Measurements from ENCODE around the gene AMER1. TPM values are rescaled to one million over a fixed set of nuclear protein-coding genes. Genes with fewer than 3 reads are reported as not detected.

The AMER1 gene
- polyA plus RNA-seq, 4 donors, result 1.1 to 4.9 (median 1.9) TPM

GRCh38 chrX:64191281-64192010 is 14.1 kb downstream of the AMER1 start:
- 87 to 96% (median 90%) methylated on average over 19 of the region's 19 CpGs for WGBS, 3 donors
- Histone ChIP-seq H3K27me3 (ENCODE audit: control insufficient read depth in 3 of 3, insufficient read depth in 3 of 3, low read length in 3 of 3) (no peaks in the 10 kb centered on the region), H3K36me3 (ENCODE audit: control insufficient read depth in 3 of 3, insufficient read depth in 2 of 3, low read depth in 1 of 3, low read length in 3 of 3) (peaks cover 0 to 36% (median 1%) of the 10 kb centered on the region in 3 donors), H3K27ac (ENCODE audit: low read depth in 1 of 3, low read length in 2 of 3) (no peak overlapping the region), H3K4me3 (ENCODE audit: low read depth in 1 of 3, low read length in 3 of 3) (no peak overlapping the region), H3K9me3 (ENCODE audit: control insufficient read depth in 2 of 2, insufficient read depth in 1 of 2, low read depth in 1 of 2, low read length in 1 of 2) (no peaks in the 10 kb centered on the region), H3K4me1 (ENCODE audit: control insufficient read depth in 3 of 3, insufficient read depth in 2 of 3, low read depth in 1 of 3, low read length in 2 of 3) (no peaks in the 10 kb centered on the region)
- FAIRE-seq (no peak), DNase-seq (no peak)

- Histone ChIP-seq H3K4me3 (ENCODE audit: low read depth in 1 of 3, low read length in 3 of 3) (no peak overlapping the region), H3K9me3 (ENCODE audit: control insufficient read depth in 2 of 2, insufficient read depth in 1 of 2, low read depth in 1 of 2, low read length in 1 of 2) (no peaks in the 10 kb centered on the region), H3K4me1 (ENCODE audit: control insufficient read depth in 3 of 3, insufficient read depth in 2 of 3, low read depth in 1 of 3, low read length in 2 of 3) (no peaks in the 10 kb centered on the region), H3K27ac (ENCODE audit: low read depth in 1 of 3, low read length in 2 of 3) (no peak overlapping the region), H3K27me3 (ENCODE audit: control insufficient read depth in 3 of 3, insufficient read depth in 3 of 3, low read length in 3 of 3) (no peaks in the 10 kb centered on the region), H3K36me3 (ENCODE audit: control insufficient read depth in 3 of 3, insufficient read depth in 2 of 3, low read depth in 1 of 3, low read length in 3 of 3) (peaks cover 0 to 36% (median 1%) of the 10 kb centered on the region in 3 donors)
- no peak for FAIRE-seq
- 70 to 91% (median 82%) methylated on average over 10 of the region's 10 CpGs for WGBS, 3 donors
- DNase-seq, result no peak
Observed at GRCh38 chrX:64190136-64190740, 15.3 kb downstream of the AMER1 start.

GRCh38 chrX:64188901-64189300 is 16.6 kb downstream of the AMER1 start:
- DNase-seq, result no peak
- Histone ChIP-seq H3K27me3 (ENCODE audit: control insufficient read depth in 3 of 3, insufficient read depth in 3 of 3, low read length in 3 of 3) (no peaks in the 10 kb centered on the region), H3K36me3 (ENCODE audit: control insufficient read depth in 3 of 3, insufficient read depth in 2 of 3, low read depth in 1 of 3, low read length in 3 of 3) (peaks cover 0 to 36% (median 1%) of the 10 kb centered on the region in 3 donors), H3K27ac (ENCODE audit: low read depth in 1 of 3, low read length in 2 of 3) (no peak overlapping the region), H3K9me3 (ENCODE audit: control insufficient read depth in 2 of 2, insufficient read depth in 1 of 2, low read depth in 1 of 2, low read length in 1 of 2) (no peaks in the 10 kb centered on the region), H3K4me1 (ENCODE audit: control insufficient read depth in 3 of 3, insufficient read depth in 2 of 3, low read depth in 1 of 3, low read length in 2 of 3) (no peaks in the 10 kb centered on the region), H3K4me3 (ENCODE audit: low read depth in 1 of 3, low read length in 3 of 3) (no peak overlapping the region)
- WGBS, 3 donors, result 90 to 98% (median 90%) methylated on average over 3 of the region's 3 CpGs
- no peak for FAIRE-seq

- H3K27ac ChIP-seq (ENCODE audit: low read depth in 1 of 3, low read length in 2 of 3), result no peak overlapping the region
- no peaks in the 10 kb centered on the region for H3K27me3 ChIP-seq (ENCODE audit: control insufficient read depth in 3 of 3, insufficient read depth in 3 of 3, low read length in 3 of 3)
- H3K36me3 ChIP-seq (ENCODE audit: control insufficient read depth in 3 of 3, insufficient read depth in 2 of 3, low read depth in 1 of 3, low read length in 3 of 3), result peaks cover 0 to 34% (median 1%) of the 10 kb centered on the region in 3 donors
- no peaks in the 10 kb centered on the region for H3K9me3 ChIP-seq (ENCODE audit: control insufficient read depth in 2 of 2, insufficient read depth in 1 of 2, low read depth in 1 of 2, low read length in 1 of 2)
- DNase-seq, result no peak
- no peak for FAIRE-seq
- no peak overlapping the region for H3K4me3 ChIP-seq (ENCODE audit: low read depth in 1 of 3, low read length in 3 of 3)
- H3K4me1 ChIP-seq (ENCODE audit: control insufficient read depth in 3 of 3, insufficient read depth in 2 of 3, low read depth in 1 of 3, low read length in 2 of 3), result no peaks in the 10 kb centered on the region
Observed at GRCh38 chrX:64187762-64188150, 17.8 kb downstream of the AMER1 start.

- H3K9me3 ChIP-seq (ENCODE audit: control insufficient read depth in 2 of 2, insufficient read depth in 1 of 2, low read depth in 1 of 2, low read length in 1 of 2), result no peaks in the 10 kb centered on the region
- FAIRE-seq, result no peak
- H3K27ac ChIP-seq (ENCODE audit: low read depth in 1 of 3, low read length in 2 of 3), result no peak overlapping the region
- no peak overlapping the region for H3K4me3 ChIP-seq (ENCODE audit: low read depth in 1 of 3, low read length in 3 of 3)
- no peaks in the 10 kb centered on the region for H3K4me1 ChIP-seq (ENCODE audit: control insufficient read depth in 3 of 3, insufficient read depth in 2 of 3, low read depth in 1 of 3, low read length in 2 of 3)
- DNase-seq, result no peak
- H3K36me3 ChIP-seq (ENCODE audit: control insufficient read depth in 3 of 3, insufficient read depth in 2 of 3, low read depth in 1 of 3, low read length in 3 of 3), result peaks cover 0 to 29% (median under 1%) of the 10 kb centered on the region in 3 donors
- H3K27me3 ChIP-seq (ENCODE audit: control insufficient read depth in 3 of 3, insufficient read depth in 3 of 3, low read length in 3 of 3), result no peaks in the 10 kb centered on the region
- WGBS, 3 donors, result 76 to 93% (median 90%) methylated on average over 1 of the region's 1 CpG
Observed at GRCh38 chrX:64186974-64187761, 18.3 kb downstream of the AMER1 start.

GRCh38 chrX:64184396-64184795 is 21.1 kb downstream of the AMER1 start:
- 81 to 94% (median 91%) methylated on average over 2 of the region's 2 CpGs for WGBS, 3 donors
- H3K9me3 ChIP-seq (ENCODE audit: control insufficient read depth in 2 of 2, insufficient read depth in 1 of 2, low read depth in 1 of 2, low read length in 1 of 2), result no peaks in the 10 kb centered on the region

GRCh38 chrX:64182208-64182607 is 23.3 kb downstream of the AMER1 start:
- no peaks in the 10 kb centered on the region for H3K4me1 ChIP-seq (ENCODE audit: control insufficient read depth in 3 of 3, insufficient read depth in 2 of 3, low read depth in 1 of 3, low read length in 2 of 3)
- no peak for DNase-seq
- no peaks in the 10 kb centered on the region for H3K9me3 ChIP-seq (ENCODE audit: control insufficient read depth in 2 of 2, insufficient read depth in 1 of 2, low read depth in 1 of 2, low read length in 1 of 2)
- no peak overlapping the region for H3K4me3 ChIP-seq (ENCODE audit: low read depth in 1 of 3, low read length in 3 of 3)
- H3K36me3 ChIP-seq (ENCODE audit: control insufficient read depth in 3 of 3, insufficient read depth in 2 of 3, low read depth in 1 of 3, low read length in 3 of 3), result peaks cover 0 to 3% (median 0%) of the 10 kb centered on the region in 3 donors
- FAIRE-seq, result no peak
- no peak overlapping the region for H3K27ac ChIP-seq (ENCODE audit: low read depth in 1 of 3, low read length in 2 of 3)
- no peaks in the 10 kb centered on the region for H3K27me3 ChIP-seq (ENCODE audit: control insufficient read depth in 3 of 3, insufficient read depth in 3 of 3, low read length in 3 of 3)
- 75 to 100% (median 76%) methylated on average over 2 of the region's 2 CpGs for WGBS, 3 donors

More at GRCh38 chrX:64184396-64184795, 21.1 kb downstream of the AMER1 start:
- Histone ChIP-seq H3K4me1 (ENCODE audit: control insufficient read depth in 3 of 3, insufficient read depth in 2 of 3, low read depth in 1 of 3, low read length in 2 of 3) (no peaks in the 10 kb centered on the region), H3K4me3 (ENCODE audit: low read depth in 1 of 3, low read length in 3 of 3) (no peak overlapping the region), H3K36me3 (ENCODE audit: control insufficient read depth in 3 of 3, insufficient read depth in 2 of 3, low read depth in 1 of 3, low read length in 3 of 3) (peaks cover 0 to 10% (median 0%) of the 10 kb centered on the region in 3 donors), H3K27ac (ENCODE audit: low read depth in 1 of 3, low read length in 2 of 3) (no peak overlapping the region), H3K27me3 (ENCODE audit: control insufficient read depth in 3 of 3, insufficient read depth in 3 of 3, low read length in 3 of 3) (no peaks in the 10 kb centered on the region)
- FAIRE-seq (no peak), DNase-seq (no peak)

- FAIRE-seq, result no peak
- no peaks in the 10 kb centered on the region for H3K9me3 ChIP-seq (ENCODE audit: control insufficient read depth in 2 of 2, insufficient read depth in 1 of 2, low read depth in 1 of 2, low read length in 1 of 2)
Observed at GRCh38 chrX:64176876-64177275, 28.6 kb downstream of the AMER1 start.

More at GRCh38 chrX:64176876-64177275, 28.6 kb downstream of the AMER1 start:
- H3K27ac ChIP-seq (ENCODE audit: low read depth in 1 of 3, low read length in 2 of 3), result no peak overlapping the region
- H3K36me3 ChIP-seq (ENCODE audit: control insufficient read depth in 3 of 3, insufficient read depth in 2 of 3, low read depth in 1 of 3, low read length in 3 of 3), result no peaks in the 10 kb centered on the region
- H3K27me3 ChIP-seq (ENCODE audit: control insufficient read depth in 3 of 3, insufficient read depth in 3 of 3, low read length in 3 of 3), result no peaks in the 10 kb centered on the region
- DNase-seq, result no peak
- H3K4me3 ChIP-seq (ENCODE audit: low read depth in 1 of 3, low read length in 3 of 3), result no peak overlapping the region
- H3K4me1 ChIP-seq (ENCODE audit: control insufficient read depth in 3 of 3, insufficient read depth in 2 of 3, low read depth in 1 of 3, low read length in 2 of 3), result no peaks in the 10 kb centered on the region

Measured in small intestine (tissue), 7 donors.